GM18517 (cell line): Measurements from ENCODE around the gene LRRC4B.
"Not testable (repeated sequence)": the region's sequence is repeated elsewhere in the genome, so short reads cannot be mapped to it uniquely, and the experiment has no call there.

Source experiments
- ATAC-seq: cut with Tn5 transposase; IDR thresholded peaks from one replicate; pipeline ENCODE4 v1.9.1; 2021; ENCODE audit warnings: mild to moderate bottlenecking, moderate library complexity; ENCODE audit not compliant: unreplicated experiment

LRRC4B gene

GRCh38 chr19:50531171-50531612 lies 37.0 kb downstream of the LRRC4B start:
- no peak for ATAC-seq

GRCh38 chr19:50528052-50528451 lies 40.2 kb downstream of the LRRC4B start:
- ATAC-seq, result not testable (repeated sequence)

GRCh38 chr19:50522881-50523280 lies 45.4 kb downstream of the LRRC4B start:
- no peak for ATAC-seq

DNA sequence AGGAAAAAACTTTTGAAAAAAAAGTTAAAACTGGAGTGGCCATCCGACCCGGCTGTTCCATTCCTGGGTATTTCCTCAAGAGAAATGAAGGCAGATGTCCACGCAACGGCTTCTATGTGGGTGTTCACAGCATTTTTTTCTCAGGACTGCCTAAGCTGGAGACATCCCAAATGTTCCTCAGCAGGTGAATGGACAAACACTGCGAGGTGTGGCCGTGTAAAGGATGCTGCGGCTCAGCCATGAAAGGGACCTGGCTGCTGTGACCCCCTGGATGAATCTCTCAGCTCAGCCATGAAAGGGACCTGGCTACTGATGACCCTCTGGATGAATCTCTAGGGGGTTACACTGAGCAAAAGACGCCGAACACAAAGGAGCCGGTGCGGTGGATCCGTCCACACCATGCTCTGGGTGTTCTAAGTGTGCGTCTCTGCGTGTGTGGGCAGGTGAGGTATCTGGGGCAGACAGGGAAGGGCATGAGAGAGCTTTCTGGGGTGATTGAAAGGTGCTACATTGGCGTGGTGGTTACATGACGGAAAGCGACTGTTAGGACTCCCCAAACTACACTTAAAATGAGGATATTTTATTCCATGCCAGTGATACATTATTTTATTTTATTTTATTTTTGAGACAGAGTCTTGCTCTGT lies 47.3 kb downstream of the LRRC4B start:
- ATAC-seq, result no peak

GRCh38 chr19:50519006-50519575 lies 49.1 kb downstream of the LRRC4B start:
- no peak for ATAC-seq

DNA sequence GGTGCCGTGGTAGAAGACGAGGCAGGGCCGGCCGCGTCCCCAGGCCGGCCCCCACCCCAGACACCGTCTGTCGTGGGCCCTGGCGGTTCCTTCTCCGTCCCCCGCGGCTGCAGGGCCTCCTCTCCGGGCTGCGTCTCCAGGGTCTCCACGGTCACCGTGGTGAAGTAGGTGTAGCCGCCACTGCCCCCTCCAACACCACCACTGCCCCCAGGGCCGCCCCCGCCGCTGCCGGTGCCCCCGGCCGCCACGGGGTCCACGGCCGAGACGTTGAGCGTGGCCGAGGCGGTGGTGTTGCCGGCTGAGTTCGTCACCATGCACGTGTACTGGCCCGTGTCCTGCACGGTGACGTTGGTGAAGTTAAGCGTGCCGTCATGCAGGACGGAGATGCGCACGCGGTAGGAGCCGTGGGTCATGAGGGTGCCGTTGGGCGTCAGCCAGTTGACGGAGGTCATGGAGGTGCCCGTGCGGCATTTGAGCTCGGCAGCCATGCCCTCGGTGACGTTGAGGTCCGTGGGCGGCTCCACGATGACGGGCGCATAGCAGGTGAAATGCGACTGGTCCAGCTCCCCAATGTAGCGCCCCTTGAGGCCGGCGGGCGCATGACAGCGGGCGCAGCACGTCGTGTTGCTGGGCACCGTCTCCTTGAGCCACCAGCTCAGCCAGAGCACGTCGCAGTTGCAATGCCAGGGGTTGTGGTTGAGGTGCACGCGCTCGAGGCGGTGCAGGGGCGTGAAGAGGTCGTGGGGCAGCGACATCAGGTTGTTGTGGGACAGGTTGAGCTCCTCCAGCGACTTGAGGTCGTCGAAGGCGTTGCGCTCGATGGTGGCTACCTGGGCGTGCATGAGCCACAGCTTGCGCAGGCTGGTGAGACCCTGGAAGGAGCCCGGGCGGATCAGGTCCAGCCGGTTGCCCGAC lies 49.9 kb downstream of the LRRC4B start:
- ATAC-seq, result no peak

- no peak for ATAC-seq
These were observed 50.5 kb downstream of the LRRC4B start for GRCh38 chr19:50517704-50518075.

GRCh38 chr19:50516964-50517703 lies 51.1 kb downstream of the LRRC4B start:
- no peak for ATAC-seq

GRCh38 chr19:50516456-50516855 lies 51.8 kb downstream of the LRRC4B start:
- no peak for ATAC-seq

DNA sequence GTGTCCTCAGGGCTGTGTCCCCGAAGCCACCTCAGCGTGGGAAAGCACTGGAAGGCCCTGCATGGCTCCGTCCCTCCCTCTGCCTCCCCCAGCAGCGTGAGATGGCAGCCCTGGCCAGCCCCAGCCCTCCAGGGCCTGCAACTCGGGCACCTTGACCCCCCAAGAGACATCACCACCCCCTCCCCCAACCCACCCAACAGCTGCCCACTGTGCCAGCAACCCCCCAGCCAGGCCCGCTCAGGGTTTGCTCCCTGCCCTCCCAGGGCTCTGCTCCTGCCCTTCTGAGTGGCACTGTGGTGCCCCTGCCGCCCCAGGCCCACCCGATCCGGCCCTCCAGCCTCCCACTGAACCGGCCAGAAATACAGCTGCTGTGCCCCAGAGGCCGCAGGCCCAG lies 53.1 kb downstream of the LRRC4B start:
- ATAC-seq, result no peak

DNA sequence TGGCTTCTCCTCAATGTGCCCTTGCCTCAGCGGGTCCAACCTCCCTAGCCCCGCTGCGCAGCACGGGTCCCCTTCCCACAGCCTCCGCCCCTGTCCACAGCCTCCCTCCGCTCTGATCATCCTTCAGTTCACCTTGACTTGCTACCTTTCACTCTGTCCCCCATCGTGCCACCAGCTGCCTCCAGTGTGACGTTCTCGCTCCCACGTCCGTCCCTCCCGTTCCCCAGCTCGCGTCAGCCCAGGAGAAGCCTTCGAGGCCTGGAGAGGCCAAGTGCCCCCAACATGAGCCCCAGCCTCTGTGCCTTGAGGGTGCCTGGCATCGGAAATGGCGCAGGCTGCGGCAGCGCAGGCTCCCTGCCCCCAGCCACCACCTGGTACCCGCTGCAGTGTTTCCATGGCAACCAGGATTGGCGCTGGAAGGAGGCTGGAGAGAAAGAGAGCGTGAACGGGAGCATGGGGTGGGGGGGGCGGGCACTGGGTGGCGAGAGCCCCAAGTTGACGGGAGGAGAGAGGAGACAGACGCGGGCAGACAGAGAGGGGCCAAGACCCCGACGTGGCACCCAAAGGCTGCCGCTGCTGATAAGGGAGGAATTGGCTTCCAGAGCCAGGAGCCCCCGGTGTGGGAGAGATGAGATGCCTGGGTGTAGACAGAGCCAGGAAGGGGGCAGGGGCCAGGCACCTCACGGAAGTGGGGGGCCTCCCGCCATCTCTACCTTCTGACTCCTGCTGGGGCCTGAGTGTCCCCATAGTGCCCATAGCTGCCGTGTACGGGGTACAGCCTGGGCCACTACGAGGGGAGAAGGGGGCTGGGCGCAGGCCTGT lies 53.7 kb downstream of the LRRC4B start:
- no peak for ATAC-seq

GRCh38 chr19:50513746-50514345 lies 54.4 kb downstream of the LRRC4B start, which contains the start of gene ASPDH:
Gene ASPDH, minus strand, starts transcription at chr19:50513913. Its CDS starts 90 bp downstream, at chr19:50513823.
- no peak for ATAC-seq

DNA sequence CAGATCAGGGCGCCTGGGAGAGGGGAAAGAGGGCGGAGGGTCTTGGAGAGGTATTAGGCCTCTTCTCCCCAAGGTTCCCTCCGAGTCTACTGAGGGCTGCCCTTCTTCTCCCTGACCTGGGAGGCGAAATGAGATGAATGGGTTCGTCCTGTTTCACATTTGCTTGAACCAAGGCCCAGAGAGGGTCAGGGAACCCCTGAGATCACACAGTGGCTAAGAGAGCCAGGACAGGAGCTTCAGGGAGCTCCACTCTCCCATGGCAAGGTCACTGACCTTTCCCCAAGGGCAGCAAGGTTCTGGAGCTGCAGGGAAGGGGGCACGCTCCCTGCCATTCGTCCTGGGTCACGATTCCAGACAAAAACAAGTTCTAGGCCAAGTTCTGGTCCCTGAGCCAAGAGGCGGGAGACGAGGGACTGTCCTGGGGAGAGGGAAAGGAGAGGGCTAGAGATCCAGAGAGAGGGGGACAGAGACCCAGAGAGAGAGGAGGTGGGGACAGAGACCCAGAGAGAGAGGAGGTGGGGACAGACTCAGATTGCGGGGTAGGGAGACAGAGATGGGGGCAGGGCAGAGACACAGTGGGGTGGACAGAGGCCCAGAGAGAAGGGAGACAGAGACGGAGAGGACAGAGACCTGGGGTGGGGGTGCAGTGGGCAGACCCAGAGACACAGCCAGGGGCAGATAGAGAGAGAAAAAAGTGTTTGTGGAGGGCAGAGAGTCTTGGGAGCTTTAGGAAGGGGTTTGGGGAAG lies 55.1 kb downstream of the LRRC4B start:
- no peak for ATAC-seq

GRCh38 chr19:50512112-50512998 lies 55.9 kb downstream of the LRRC4B start:
- no peak for ATAC-seq

DNA sequence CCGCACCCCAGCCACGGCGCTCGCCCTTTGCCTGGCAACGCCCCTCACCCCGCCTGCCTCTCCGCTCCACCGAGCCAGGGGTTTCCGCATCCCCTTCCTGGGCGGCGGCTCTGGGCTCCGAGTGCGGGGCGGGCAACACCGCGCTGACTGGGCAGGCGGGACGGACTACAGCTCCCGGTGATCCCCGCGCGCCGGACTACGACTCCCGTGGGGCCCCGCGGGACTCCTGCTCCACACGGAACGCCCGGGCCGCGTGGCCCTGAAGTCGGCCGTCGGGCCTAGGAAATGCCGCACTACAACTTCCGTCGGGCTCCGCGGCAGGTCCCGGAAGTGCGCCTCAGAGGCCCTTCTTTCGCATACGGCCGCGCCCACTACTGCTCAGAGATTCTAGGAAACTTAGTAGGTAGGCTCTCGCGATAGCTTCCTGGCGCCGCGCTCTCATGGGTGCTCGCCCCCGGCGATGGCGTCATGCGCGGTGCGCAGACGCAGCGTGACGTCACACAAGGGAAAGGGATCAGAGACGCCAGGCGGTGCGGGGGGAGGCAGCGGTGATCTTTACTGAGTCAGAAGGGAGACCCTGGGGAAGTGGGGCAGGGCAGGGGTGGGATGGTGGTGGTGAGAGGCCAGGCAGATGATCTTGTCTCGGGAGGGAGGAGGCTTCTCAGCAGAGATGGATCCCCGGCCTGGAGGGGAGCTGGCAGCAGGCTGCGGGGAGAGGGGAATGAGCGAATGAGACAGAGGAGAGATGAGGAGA lies 57.0 kb downstream of the LRRC4B start, which contains the start of gene JOSD2:
Gene JOSD2, minus strand, starts transcription at position 123 of the 754 bp plus-strand sequence. CDS start 760 bp downstream, outside the sequence.
- peak; percentile 83 for ATAC-seq

- ATAC-seq, result no peak
These were observed 57.6 kb downstream of the LRRC4B start for GRCh38 chr19:50510700-50511068.

- no peak for ATAC-seq
These were observed 58.0 kb downstream of the LRRC4B start for GRCh38 chr19:50510121-50510670.
